Stimulated activated CD4-positive, alpha-beta T cell treated with anti-CD3 and anti-CD28 coated beads, Interleukin-1b, Interleukin-23, amount 100 ng/mL, for 4 hours (primary cell): ENCODE results near the gene PATE2.

Experiments used
- DNase-seq, 2 donors: peaks; one replicate each; pipeline ENCODE4 v3.0.0-alpha.2; 2020; ENCODE audit warnings: low read depth in 2 of 2

Gene PATE2

GRCh38 chr11:125778728-125779127 lies at the start of gene PATE2:
TSS of gene PATE2 (minus strand) at chr11:125778828. CDS start at chr11:125778773, 55 bp downstream.
- no peak for DNase-seq

- no peak for DNase-seq
These were observed 29.3 kb upstream of the PATE2 start for GRCh38 chr11:125807909-125808308.

- DNase-seq, result no peak
These were observed 23.8 kb upstream of the PATE2 start for GRCh38 chr11:125802387-125802786.

GRCh38 chr11:125799808-125800207 lies 21.2 kb upstream of the PATE2 start:
- no peak for DNase-seq

- DNase-seq, result no peak
These were observed 19.0 kb upstream of the PATE2 start for GRCh38 chr11:125797641-125798040.

- no peak for DNase-seq
These were observed 12.2 kb upstream of the PATE2 start for GRCh38 chr11:125790825-125791224.

- DNase-seq, result no peak
These were observed 9.2 kb upstream of the PATE2 start, which contains the start of gene PATE3 for GRCh38 chr11:125787827-125788226. TSS of gene PATE3 (plus strand) at chr11:125788127. CDS start at chr11:125788152, 25 bp downstream.

- DNase-seq, result no peak
These were observed 6.0 kb upstream of the PATE2 start for GRCh38 chr11:125784678-125785077.

- no peak for DNase-seq
These were observed 1.3 kb downstream of the PATE2 start for GRCh38 chr11:125777309-125777708.

GRCh38 chr11:125773516-125773915 lies 5.1 kb downstream of the PATE2 start:
- DNase-seq, result no peak

GRCh38 chr11:125772834-125773505 lies 5.7 kb downstream of the PATE2 start:
- DNase-seq, result no peak

GRCh38 chr11:125770583-125770982 lies 8.0 kb downstream of the PATE2 start:
- DNase-seq, result no peak

- DNase-seq, result no peak
These were observed 10.1 kb downstream of the PATE2 start for GRCh38 chr11:125768336-125769046.

- no peak for DNase-seq
These were observed 12.4 kb downstream of the PATE2 start for GRCh38 chr11:125766251-125766650.

GRCh38 chr11:125763483-125763882 lies 15.1 kb downstream of the PATE2 start:
- DNase-seq, result no peak

- DNase-seq, result no peak
These were observed 16.2 kb downstream of the PATE2 start for GRCh38 chr11:125762445-125762844.

- DNase-seq, result no peak
These were observed 22.6 kb downstream of the PATE2 start for GRCh38 chr11:125756050-125756449.

GRCh38 chr11:125750629-125751028 lies 28.0 kb downstream of the PATE2 start:
- DNase-seq, result no peak

GRCh38 chr11:125745979-125746378 lies 32.6 kb downstream of the PATE2 start, which contains the start of gene PATE1:
TSS of gene PATE1 (plus strand) at chr11:125746279. CDS start at chr11:125746305, 26 bp downstream.
- no peak for DNase-seq

- DNase-seq, result no peak
These were observed 34.9 kb downstream of the PATE2 start for GRCh38 chr11:125743681-125744080.

- no peak for DNase-seq
These were observed 38.0 kb downstream of the PATE2 start for GRCh38 chr11:125740617-125741016.

- no peak for DNase-seq
These were observed 49.7 kb downstream of the PATE2 start for GRCh38 chr11:125728969-125729368.
